Activated CD4-positive, alpha-beta T cell treated with anti-CD3 and anti-CD28 coated beads, Interleukin-2, amount 50 U/mL, for 4 hours (primary cell): ENCODE results near the gene CLEC3B.
"Not testable (repeated sequence)": the region's sequence is repeated elsewhere in the genome, so short reads cannot be mapped to it uniquely, and the experiment has no call there.

Experiments used
- DNase-seq, 2 experiments: peaks; one replicate each; pipeline ENCODE4 v3.0.0-alpha.2; 2020

CLEC3B gene

GRCh38 chr3:45037720-45038455 lies 11.8 kb downstream of the CLEC3B start:
- DNase-seq: peak; percentile 92

GRCh38 chr3:45041666-45042065 lies 15.6 kb downstream of the CLEC3B start:
- no peak for DNase-seq

GRCh38 chr3:45042162-45042561 lies 16.1 kb downstream of the CLEC3B start:
- DNase-seq: no peak

GRCh38 chr3:45043728-45044299 lies 17.7 kb downstream of the CLEC3B start:
- no peak for DNase-seq

- DNase-seq: no peak
Observed at GRCh38 chr3:45048244-45048643, 22.1 kb downstream of the CLEC3B start.

- DNase-seq: no peak
Observed at GRCh38 chr3:45049807-45050206, 23.7 kb downstream of the CLEC3B start.

- DNase-seq: no peak
Observed at GRCh38 chr3:45051685-45052084, 25.6 kb downstream of the CLEC3B start.

GRCh38 chr3:45053805-45054195 lies 27.7 kb downstream of the CLEC3B start:
- DNase-seq: not testable (repeated sequence)

GRCh38 chr3:45054196-45054857 lies 28.2 kb downstream of the CLEC3B start:
- DNase-seq: no peak

- no peak for DNase-seq
Observed at GRCh38 chr3:45055032-45055410, 28.9 kb downstream of the CLEC3B start.

GRCh38 chr3:45055411-45056143 lies 29.5 kb downstream of the CLEC3B start:
- no peak for DNase-seq

GRCh38 chr3:45056608-45057301 lies 30.7 kb downstream of the CLEC3B start:
- no peak for DNase-seq

GRCh38 chr3:45057557-45057956 lies 31.5 kb downstream of the CLEC3B start:
- no peak for DNase-seq

GRCh38 chr3:45059132-45059531 lies 33.0 kb downstream of the CLEC3B start:
- DNase-seq: no peak

GRCh38 chr3:45060165-45060892 lies 34.2 kb downstream of the CLEC3B start:
- DNase-seq: no peak

GRCh38 chr3:45062697-45063070 lies 36.6 kb downstream of the CLEC3B start:
- no peak for DNase-seq

- DNase-seq: peak; percentile 70 to 72
Observed at GRCh38 chr3:45064512-45065372, 38.6 kb downstream of the CLEC3B start.

GRCh38 chr3:45065373-45065720 lies 39.2 kb downstream of the CLEC3B start:
- DNase-seq: no peak

- DNase-seq: no peak
Observed at GRCh38 chr3:45066109-45066801, 40.2 kb downstream of the CLEC3B start.

GRCh38 chr3:45067486-45067885 lies 41.4 kb downstream of the CLEC3B start:
- no peak for DNase-seq

- no peak for DNase-seq
Observed at GRCh38 chr3:45067941-45068340, 41.8 kb downstream of the CLEC3B start.
